HEK293 (cell line): ENCODE measurements around the gene IFNE.

Experiments used
- KLF1 ChIP-seq: fragments of 450-650 bp; formaldehyde crosslinking; IDR thresholded peaks from 2 replicates; pipeline ENCODE4 v1.5.1; 2016; ENCODE audit warnings: missing biosample characterization, missing genetic modification characterization
- KLF7 ChIP-seq: fragments of 450-650 bp; formaldehyde crosslinking; IDR thresholded peaks from 2 replicates; pipeline ENCODE4 v1.5.1; 2016; ENCODE audit warnings: missing biosample characterization, missing genetic modification characterization, borderline replicate concordance
- KLF9 ChIP-seq: fragments of 450-650 bp; formaldehyde crosslinking; IDR thresholded peaks from 2 replicates; pipeline ENCODE4 v1.5.1; 2016; ENCODE audit warnings: missing biosample characterization, missing genetic modification characterization, low read depth
- SP3 ChIP-seq: fragments of 450-650 bp; formaldehyde crosslinking; IDR thresholded peaks from 2 replicates; pipeline ENCODE4 v1.5.1; 2016; ENCODE audit warnings: missing biosample characterization, missing genetic modification characterization
- ZNF121 ChIP-seq: fragments of 450-650 bp; formaldehyde crosslinking; IDR thresholded peaks from 2 replicates; pipeline ENCODE4 v1.5.1; 2016; ENCODE audit warnings: missing biosample characterization, missing genetic modification characterization
- ZSCAN23 ChIP-seq: fragments of 450-650 bp; formaldehyde crosslinking; IDR thresholded peaks from 2 replicates; pipeline ENCODE4 v1.5.1; 2016; ENCODE audit warnings: missing biosample characterization, missing genetic modification characterization
- TF ChIP-seq, protein P1 (sequence below): fragments of 450-650 bp; formaldehyde crosslinking; IDR thresholded peaks from 2 replicates; pipeline ENCODE4 v1.5.1; 2016; ENCODE audit warnings: missing biosample characterization, missing genetic modification characterization
- TF ChIP-seq, protein P2 (sequence below): fragments of 450-650 bp; formaldehyde crosslinking; IDR thresholded peaks from 2 replicates; pipeline ENCODE4 v1.5.1; 2016; ENCODE audit warnings: missing biosample characterization, missing genetic modification characterization
- TF ChIP-seq, protein P3 (sequence below): sonication (generic); formaldehyde crosslinking; IDR thresholded peaks from 2 replicates; pipeline ENCODE4 v1.8.1; 2022; ENCODE audit warnings: mild to moderate bottlenecking, moderate library complexity, missing genetic modification reagents
- TF ChIP-seq, protein P4 (sequence below): fragments of 450-650 bp; formaldehyde crosslinking; IDR thresholded peaks from 2 replicates; pipeline ENCODE4 v1.5.1; 2017; ENCODE audit warnings: missing biosample characterization, missing genetic modification characterization

- TF ChIP-seq ZSCAN23 (tag by site-specific recombination) (no peak), KLF7 (tag by site-specific recombination) (no peak), KLF9 (tag by site-specific recombination) (no peak), ZNF121 (tag by site-specific recombination) (no peak), SP3 (tag by site-specific recombination) (no peak), KLF1 (tag by site-specific recombination) (no peak)
- TF ChIP-seq, protein P1, sequence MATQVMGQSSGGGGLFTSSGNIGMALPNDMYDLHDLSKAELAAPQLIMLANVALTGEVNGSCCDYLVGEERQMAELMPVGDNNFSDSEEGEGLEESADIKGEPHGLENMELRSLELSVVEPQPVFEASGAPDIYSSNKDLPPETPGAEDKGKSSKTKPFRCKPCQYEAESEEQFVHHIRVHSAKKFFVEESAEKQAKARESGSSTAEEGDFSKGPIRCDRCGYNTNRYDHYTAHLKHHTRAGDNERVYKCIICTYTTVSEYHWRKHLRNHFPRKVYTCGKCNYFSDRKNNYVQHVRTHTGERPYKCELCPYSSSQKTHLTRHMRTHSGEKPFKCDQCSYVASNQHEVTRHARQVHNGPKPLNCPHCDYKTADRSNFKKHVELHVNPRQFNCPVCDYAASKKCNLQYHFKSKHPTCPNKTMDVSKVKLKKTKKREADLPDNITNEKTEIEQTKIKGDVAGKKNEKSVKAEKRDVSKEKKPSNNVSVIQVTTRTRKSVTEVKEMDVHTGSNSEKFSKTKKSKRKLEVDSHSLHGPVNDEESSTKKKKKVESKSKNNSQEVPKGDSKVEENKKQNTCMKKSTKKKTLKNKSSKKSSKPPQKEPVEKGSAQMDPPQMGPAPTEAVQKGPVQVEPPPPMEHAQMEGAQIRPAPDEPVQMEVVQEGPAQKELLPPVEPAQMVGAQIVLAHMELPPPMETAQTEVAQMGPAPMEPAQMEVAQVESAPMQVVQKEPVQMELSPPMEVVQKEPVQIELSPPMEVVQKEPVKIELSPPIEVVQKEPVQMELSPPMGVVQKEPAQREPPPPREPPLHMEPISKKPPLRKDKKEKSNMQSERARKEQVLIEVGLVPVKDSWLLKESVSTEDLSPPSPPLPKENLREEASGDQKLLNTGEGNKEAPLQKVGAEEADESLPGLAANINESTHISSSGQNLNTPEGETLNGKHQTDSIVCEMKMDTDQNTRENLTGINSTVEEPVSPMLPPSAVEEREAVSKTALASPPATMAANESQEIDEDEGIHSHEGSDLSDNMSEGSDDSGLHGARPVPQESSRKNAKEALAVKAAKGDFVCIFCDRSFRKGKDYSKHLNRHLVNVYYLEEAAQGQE (tag by site-specific recombination): no peak
- TF ChIP-seq, protein P2, sequence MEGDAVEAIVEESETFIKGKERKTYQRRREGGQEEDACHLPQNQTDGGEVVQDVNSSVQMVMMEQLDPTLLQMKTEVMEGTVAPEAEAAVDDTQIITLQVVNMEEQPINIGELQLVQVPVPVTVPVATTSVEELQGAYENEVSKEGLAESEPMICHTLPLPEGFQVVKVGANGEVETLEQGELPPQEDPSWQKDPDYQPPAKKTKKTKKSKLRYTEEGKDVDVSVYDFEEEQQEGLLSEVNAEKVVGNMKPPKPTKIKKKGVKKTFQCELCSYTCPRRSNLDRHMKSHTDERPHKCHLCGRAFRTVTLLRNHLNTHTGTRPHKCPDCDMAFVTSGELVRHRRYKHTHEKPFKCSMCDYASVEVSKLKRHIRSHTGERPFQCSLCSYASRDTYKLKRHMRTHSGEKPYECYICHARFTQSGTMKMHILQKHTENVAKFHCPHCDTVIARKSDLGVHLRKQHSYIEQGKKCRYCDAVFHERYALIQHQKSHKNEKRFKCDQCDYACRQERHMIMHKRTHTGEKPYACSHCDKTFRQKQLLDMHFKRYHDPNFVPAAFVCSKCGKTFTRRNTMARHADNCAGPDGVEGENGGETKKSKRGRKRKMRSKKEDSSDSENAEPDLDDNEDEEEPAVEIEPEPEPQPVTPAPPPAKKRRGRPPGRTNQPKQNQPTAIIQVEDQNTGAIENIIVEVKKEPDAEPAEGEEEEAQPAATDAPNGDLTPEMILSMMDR (tag by site-specific recombination): no peak
- TF ChIP-seq, protein P3, sequence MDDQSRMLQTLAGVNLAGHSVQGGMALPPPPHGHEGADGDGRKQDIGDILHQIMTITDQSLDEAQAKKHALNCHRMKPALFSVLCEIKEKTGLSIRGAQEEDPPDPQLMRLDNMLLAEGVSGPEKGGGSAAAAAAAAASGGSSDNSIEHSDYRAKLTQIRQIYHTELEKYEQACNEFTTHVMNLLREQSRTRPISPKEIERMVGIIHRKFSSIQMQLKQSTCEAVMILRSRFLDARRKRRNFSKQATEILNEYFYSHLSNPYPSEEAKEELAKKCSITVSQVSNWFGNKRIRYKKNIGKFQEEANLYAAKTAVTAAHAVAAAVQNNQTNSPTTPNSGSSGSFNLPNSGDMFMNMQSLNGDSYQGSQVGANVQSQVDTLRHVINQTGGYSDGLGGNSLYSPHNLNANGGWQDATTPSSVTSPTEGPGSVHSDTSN (CRISPR knock-in tag): no peak
- TF ChIP-seq, protein P4, sequence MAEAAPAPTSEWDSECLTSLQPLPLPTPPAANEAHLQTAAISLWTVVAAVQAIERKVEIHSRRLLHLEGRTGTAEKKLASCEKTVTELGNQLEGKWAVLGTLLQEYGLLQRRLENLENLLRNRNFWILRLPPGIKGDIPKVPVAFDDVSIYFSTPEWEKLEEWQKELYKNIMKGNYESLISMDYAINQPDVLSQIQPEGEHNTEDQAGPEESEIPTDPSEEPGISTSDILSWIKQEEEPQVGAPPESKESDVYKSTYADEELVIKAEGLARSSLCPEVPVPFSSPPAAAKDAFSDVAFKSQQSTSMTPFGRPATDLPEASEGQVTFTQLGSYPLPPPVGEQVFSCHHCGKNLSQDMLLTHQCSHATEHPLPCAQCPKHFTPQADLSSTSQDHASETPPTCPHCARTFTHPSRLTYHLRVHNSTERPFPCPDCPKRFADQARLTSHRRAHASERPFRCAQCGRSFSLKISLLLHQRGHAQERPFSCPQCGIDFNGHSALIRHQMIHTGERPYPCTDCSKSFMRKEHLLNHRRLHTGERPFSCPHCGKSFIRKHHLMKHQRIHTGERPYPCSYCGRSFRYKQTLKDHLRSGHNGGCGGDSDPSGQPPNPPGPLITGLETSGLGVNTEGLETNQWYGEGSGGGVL (tag by site-specific recombination): no peak
Measured at GRCh38 chr9:21528123-21528808, 46.2 kb upstream of the IFNE start.
